Measurements from ENCODE around the gene EVL.

The EVL gene

GRCh38 chr14:100088226-100088625 is 23.0 kb downstream of the EVL start:
- H4K20me1 ChIP-seq (ENCODE audit: insufficient read depth, low read length, poor library complexity, severe bottlenecking) = peaks cover 40% of the 10 kb centered on the region
- H3F3A ChIP-seq (ENCODE audit: low read depth) = no peaks in the 10 kb centered on the region
- TF ChIP-seq EZH2phosphoT487 (IDR thresholded peaks at IDR 0.05; ENCODE audit: borderline replicate concordance) = no peak
- H3K4me1 ChIP-seq (ENCODE audit: insufficient read depth, low read length, poor library complexity, severe bottlenecking) = peaks cover 19% of the 10 kb centered on the region
- no peak overlapping the region for H3K9ac ChIP-seq (ENCODE audit: low read depth, low read length, poor library complexity, severe bottlenecking)
- no peak overlapping the region for H2AFZ ChIP-seq (ENCODE audit: low read length)
- H3K27me3 ChIP-seq (ENCODE audit: insufficient read depth, low read length, poor library complexity, severe bottlenecking) = no peaks in the 10 kb centered on the region
- H3K36me3 ChIP-seq (ENCODE audit: insufficient read depth, low read length) = peaks cover 90% of the 10 kb centered on the region
- H3K4me2 ChIP-seq (ENCODE audit: low read depth, low read length, poor library complexity, severe bottlenecking) = no peak overlapping the region
- H3K4me3 ChIP-seq (ENCODE audit: low read length, poor library complexity, severe bottlenecking) = no peak overlapping the region
- H3K9me2 ChIP-seq (replicated peaks; ENCODE audit: low read depth, low read length) = no peaks in the 10 kb centered on the region
- H3K79me2 ChIP-seq (ENCODE audit: insufficient read depth, low read length) = peaks cover 98% of the 10 kb centered on the region
- H3K9me3 ChIP-seq (ENCODE audit: insufficient read depth, low read depth, low read length) = no peaks in the 10 kb centered on the region

- Histone ChIP-seq H3K36me3 (ENCODE audit: insufficient read depth, low read length) (peaks cover 94% of the 10 kb centered on the region), H3F3A (ENCODE audit: low read depth) (no peaks in the 10 kb centered on the region), H3K9ac (ENCODE audit: low read depth, low read length, poor library complexity, severe bottlenecking) (no peak overlapping the region), H2AFZ (ENCODE audit: low read length) (no peak overlapping the region), H3K4me2 (ENCODE audit: low read depth, low read length, poor library complexity, severe bottlenecking) (peak overlapping the region; percentile 21), H3K27me3 (ENCODE audit: insufficient read depth, low read length, poor library complexity, severe bottlenecking) (no peaks in the 10 kb centered on the region), H3K4me1 (ENCODE audit: insufficient read depth, low read length, poor library complexity, severe bottlenecking) (peaks cover 9% of the 10 kb centered on the region), H4K20me1 (ENCODE audit: insufficient read depth, low read length, poor library complexity, severe bottlenecking) (peaks cover 50% of the 10 kb centered on the region), H3K9me3 (ENCODE audit: insufficient read depth, low read depth, low read length) (no peaks in the 10 kb centered on the region), H3K79me2 (ENCODE audit: insufficient read depth, low read length) (peaks cover 98% of the 10 kb centered on the region), H3K4me3 (ENCODE audit: low read length, poor library complexity, severe bottlenecking) (peak overlapping the region; percentile 16), H3K9me2 (replicated peaks; ENCODE audit: low read depth, low read length) (no peaks in the 10 kb centered on the region)
- TF ChIP-seq CTCF (conservative IDR thresholded peaks at IDR 0.05; ENCODE audit: low read length) = no peak
- no peak for TF ChIP-seq EZH2phosphoT487 (IDR thresholded peaks at IDR 0.05; ENCODE audit: borderline replicate concordance)
These were observed 26.2 kb downstream of the EVL start for GRCh38 chr14:100091386-100091785.

- no peak for TF ChIP-seq CTCF (conservative IDR thresholded peaks at IDR 0.05; ENCODE audit: low read length)
- TF ChIP-seq EZH2phosphoT487 (IDR thresholded peaks at IDR 0.05; ENCODE audit: borderline replicate concordance) = no peak
- H3K79me2 ChIP-seq (ENCODE audit: insufficient read depth, low read length) = peaks cover 97% of the 10 kb centered on the region
- H3K9ac ChIP-seq (ENCODE audit: low read depth, low read length, poor library complexity, severe bottlenecking) = no peak overlapping the region
- H3K9me3 ChIP-seq (ENCODE audit: insufficient read depth, low read depth, low read length) = no peaks in the 10 kb centered on the region
- no peaks in the 10 kb centered on the region for H3K9me2 ChIP-seq (replicated peaks; ENCODE audit: low read depth, low read length)
- H2AFZ ChIP-seq (ENCODE audit: low read length) = no peak overlapping the region
- H3K4me1 ChIP-seq (ENCODE audit: insufficient read depth, low read length, poor library complexity, severe bottlenecking) = peaks cover 9% of the 10 kb centered on the region
- no peak overlapping the region for H3K4me2 ChIP-seq (ENCODE audit: low read depth, low read length, poor library complexity, severe bottlenecking)
- peaks cover 54% of the 10 kb centered on the region for H4K20me1 ChIP-seq (ENCODE audit: insufficient read depth, low read length, poor library complexity, severe bottlenecking)
- H3K4me3 ChIP-seq (ENCODE audit: low read length, poor library complexity, severe bottlenecking) = no peak overlapping the region
- no peaks in the 10 kb centered on the region for H3K27me3 ChIP-seq (ENCODE audit: insufficient read depth, low read length, poor library complexity, severe bottlenecking)
- H3F3A ChIP-seq (ENCODE audit: low read depth) = no peaks in the 10 kb centered on the region
- H3K36me3 ChIP-seq (ENCODE audit: insufficient read depth, low read length) = peaks cover 94% of the 10 kb centered on the region
These were observed 27.6 kb downstream of the EVL start for GRCh38 chr14:100092832-100093231.

GRCh38 chr14:100093319-100093718 is 28.1 kb downstream of the EVL start:
- TF ChIP-seq EZH2phosphoT487 (IDR thresholded peaks at IDR 0.05; ENCODE audit: borderline replicate concordance) (no peak), CTCF (conservative IDR thresholded peaks at IDR 0.05; ENCODE audit: low read length) (no peak)
- no peak overlapping the region for H3K9ac ChIP-seq (ENCODE audit: low read depth, low read length, poor library complexity, severe bottlenecking)
- H3K4me1 ChIP-seq (ENCODE audit: insufficient read depth, low read length, poor library complexity, severe bottlenecking) = peaks cover 9% of the 10 kb centered on the region
- no peak overlapping the region for H3K4me3 ChIP-seq (ENCODE audit: low read length, poor library complexity, severe bottlenecking)
- H3K27me3 ChIP-seq (ENCODE audit: insufficient read depth, low read length, poor library complexity, severe bottlenecking) = no peaks in the 10 kb centered on the region
- no peak overlapping the region for H3K4me2 ChIP-seq (ENCODE audit: low read depth, low read length, poor library complexity, severe bottlenecking)
- H3K9me2 ChIP-seq (replicated peaks; ENCODE audit: low read depth, low read length) = no peaks in the 10 kb centered on the region
- H3K36me3 ChIP-seq (ENCODE audit: insufficient read depth, low read length) = peaks cover 94% of the 10 kb centered on the region
- H2AFZ ChIP-seq (ENCODE audit: low read length) = no peak overlapping the region
- H3F3A ChIP-seq (ENCODE audit: low read depth) = no peaks in the 10 kb centered on the region
- peaks cover 56% of the 10 kb centered on the region for H4K20me1 ChIP-seq (ENCODE audit: insufficient read depth, low read length, poor library complexity, severe bottlenecking)
- no peaks in the 10 kb centered on the region for H3K9me3 ChIP-seq (ENCODE audit: insufficient read depth, low read depth, low read length)
- H3K79me2 ChIP-seq (ENCODE audit: insufficient read depth, low read length) = peaks cover 95% of the 10 kb centered on the region

Measured in Loucy (cell line).